ENCODE data around the gene RHOV. TPM values are rescaled to one million over a fixed set of nuclear protein-coding genes. Genes with fewer than 3 reads are reported as not detected.

Gene RHOV
- total and polyA plus RNA-seq, 9 donors = 0.06 to 3.0 (median 0.32) TPM

DNA sequence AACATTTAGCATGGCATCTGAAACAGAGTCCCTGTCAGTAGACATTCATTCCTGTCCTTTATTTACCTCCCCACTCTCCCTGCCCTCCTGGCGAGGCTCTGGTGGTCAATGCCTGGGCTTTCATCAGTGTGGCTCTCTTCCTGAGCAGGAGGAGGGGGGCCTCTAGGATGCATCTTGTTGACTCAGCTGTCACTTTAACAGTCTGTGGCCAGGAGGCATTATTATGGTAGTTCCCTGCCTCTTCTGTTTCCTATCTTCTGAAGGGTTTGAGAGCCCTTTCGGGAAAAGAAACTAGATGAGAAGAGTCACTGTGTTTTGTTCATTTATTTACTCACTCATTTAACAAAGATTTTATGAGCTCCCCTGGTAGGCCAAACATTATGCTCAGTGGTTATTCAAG, 43.1 kb downstream of the RHOV start:
- H3K4me3 ChIP-seq (ENCODE audit: low read length) = no peak overlapping the region
- peaks cover 4% of the 10 kb centered on the region for H3K27me3 ChIP-seq (ENCODE audit: control insufficient read depth, insufficient read depth, low read length)
- no CpG with 5 or more reads among the region's 2 CpGs for WGBS (ENCODE audit: insufficient coverage)
- H3K36me3 ChIP-seq (ENCODE audit: control insufficient read depth, insufficient read depth, low read length) = no peaks in the 10 kb centered on the region
- H3K9me3 ChIP-seq (replicated peaks; ENCODE audit: control insufficient read depth, low read depth, low read length) = no peaks in the 10 kb centered on the region
- DNase-seq = no peak
- no peaks in the 10 kb centered on the region for H3K4me1 ChIP-seq (ENCODE audit: control insufficient read depth, insufficient read depth, low read length)
- no peak overlapping the region for H3K27ac ChIP-seq (ENCODE audit: low read length)

DNA sequence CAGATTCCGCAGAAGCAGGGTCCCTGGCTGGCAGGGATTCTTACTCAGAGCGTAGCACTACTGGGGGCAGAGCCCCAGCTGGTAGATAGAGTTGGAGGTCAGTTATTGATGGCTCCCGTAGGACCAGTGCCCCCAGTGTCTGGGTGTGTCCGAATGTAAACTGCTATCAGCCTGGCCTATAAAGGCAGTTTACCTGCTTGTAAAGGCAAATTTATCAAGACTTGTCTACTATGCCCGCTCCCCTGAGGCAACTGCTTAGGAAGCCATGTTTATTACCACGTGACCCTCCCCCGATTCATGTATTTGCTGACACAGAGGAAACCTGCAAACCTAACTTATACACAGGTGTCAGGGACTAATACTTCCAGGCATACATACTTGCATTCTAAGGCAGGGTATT, 44.9 kb downstream of the RHOV start:
- 80% methylated on average over 5 of the region's 7 CpGs for WGBS (ENCODE audit: insufficient coverage)

DNA sequence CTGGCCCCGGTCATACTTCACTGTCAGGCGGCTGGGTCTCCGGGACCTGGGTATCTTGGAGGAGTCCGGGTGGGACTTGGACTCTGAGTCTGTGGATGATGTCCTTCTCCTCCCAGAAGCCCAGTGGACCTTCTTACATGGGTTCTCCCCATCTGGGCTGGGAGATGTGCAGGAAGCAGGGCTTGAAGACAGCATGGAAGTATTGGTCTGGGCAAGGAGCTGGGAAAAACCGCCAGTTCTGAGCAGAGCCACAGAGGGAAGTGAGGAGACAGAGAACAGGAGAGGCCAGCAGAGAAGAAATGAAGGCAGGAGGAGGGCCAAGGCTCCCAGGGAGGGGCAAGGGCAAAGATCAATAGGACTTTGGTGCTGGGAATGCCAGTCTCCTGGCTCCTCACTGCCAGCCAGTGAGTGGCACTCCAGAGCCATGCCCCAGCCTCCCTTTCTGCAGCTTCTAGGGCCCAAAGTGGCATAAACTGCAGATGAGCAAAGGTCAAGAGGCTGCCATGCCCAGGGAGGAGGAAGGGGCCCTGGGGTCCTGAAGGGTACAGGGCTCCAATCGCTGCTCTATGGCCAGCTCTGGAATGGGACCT, 45.5 kb downstream of the RHOV start, which contains the start of gene PPP1R14D:
Gene PPP1R14D, minus strand, starts transcription at position 262 of the 590 bp plus-strand sequence. Its CDS starts 67 bp downstream, at position 195.
- no peaks in the 10 kb centered on the region for H3K9me3 ChIP-seq (replicated peaks; ENCODE audit: control insufficient read depth, low read depth, low read length)
- H3K27ac ChIP-seq (ENCODE audit: low read length) = no peak within 1 kb of the TSS
- no peaks in the 10 kb centered on the region for H3K4me1 ChIP-seq (ENCODE audit: control insufficient read depth, insufficient read depth, low read length)
- H3K36me3 ChIP-seq (ENCODE audit: control insufficient read depth, insufficient read depth, low read length) = no peaks in the 10 kb centered on the region
- no peak for DNase-seq
- H3K27me3 ChIP-seq (ENCODE audit: control insufficient read depth, insufficient read depth, low read length) = peaks cover 4% of the 10 kb centered on the region
- H3K4me3 ChIP-seq (ENCODE audit: low read length) = no peak within 1 kb of the TSS
- WGBS (ENCODE audit: insufficient coverage) = 87% methylated on average over 2 of the region's 6 CpGs

More for the DNA sequence above, 44.9 kb downstream of the RHOV start:
- Histone ChIP-seq H3K4me3 (ENCODE audit: low read length) (no peak overlapping the region), H3K27ac (ENCODE audit: low read length) (no peak overlapping the region), H3K36me3 (ENCODE audit: control insufficient read depth, insufficient read depth, low read length) (no peaks in the 10 kb centered on the region), H3K9me3 (replicated peaks; ENCODE audit: control insufficient read depth, low read depth, low read length) (no peaks in the 10 kb centered on the region), H3K4me1 (ENCODE audit: control insufficient read depth, insufficient read depth, low read length) (no peaks in the 10 kb centered on the region), H3K27me3 (ENCODE audit: control insufficient read depth, insufficient read depth, low read length) (peaks cover 4% of the 10 kb centered on the region)
- no peak for DNase-seq

DNA sequence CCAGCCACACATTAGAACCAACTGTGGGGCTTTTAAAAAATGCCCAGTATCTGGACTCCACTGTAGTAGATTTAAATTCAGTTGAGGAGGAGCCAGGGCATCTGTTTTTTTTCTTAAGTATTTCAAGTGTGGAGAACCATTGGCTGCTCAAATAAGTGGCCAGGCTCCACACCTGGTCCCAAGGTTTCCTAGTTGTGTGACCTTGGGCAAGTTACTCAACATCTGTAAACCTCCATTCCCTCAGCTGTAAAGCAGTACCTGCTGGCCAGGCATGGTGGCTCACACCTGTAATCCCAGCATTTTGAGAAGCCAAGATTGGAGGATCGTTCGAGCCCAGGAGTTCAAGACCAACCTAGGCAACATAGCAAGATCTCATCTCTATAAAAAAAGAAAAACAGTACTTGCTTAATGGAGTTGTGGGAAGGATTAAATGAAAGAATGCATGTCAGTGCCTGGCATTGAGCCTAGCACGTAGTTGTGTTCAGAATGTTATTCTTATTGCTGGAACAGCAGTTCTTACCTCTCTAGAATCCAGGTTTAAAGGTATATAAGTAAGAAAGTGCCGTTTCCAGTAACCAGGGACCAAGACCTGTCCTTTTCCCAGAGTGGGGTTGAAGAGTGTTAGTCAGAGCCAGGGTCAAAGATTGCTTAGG, 47.5 kb downstream of the RHOV start:
- Histone ChIP-seq H3K9me3 (replicated peaks; ENCODE audit: control insufficient read depth, low read depth, low read length) (no peaks in the 10 kb centered on the region), H3K4me3 (ENCODE audit: low read length) (no peak overlapping the region), H3K27me3 (ENCODE audit: control insufficient read depth, insufficient read depth, low read length) (peaks cover 4% of the 10 kb centered on the region), H3K27ac (ENCODE audit: low read length) (no peak overlapping the region), H3K36me3 (ENCODE audit: control insufficient read depth, insufficient read depth, low read length) (no peaks in the 10 kb centered on the region), H3K4me1 (ENCODE audit: control insufficient read depth, insufficient read depth, low read length) (no peaks in the 10 kb centered on the region)
- no peak for DNase-seq
- no CpG with 5 or more reads among the region's 4 CpGs for WGBS (ENCODE audit: insufficient coverage)

DNA sequence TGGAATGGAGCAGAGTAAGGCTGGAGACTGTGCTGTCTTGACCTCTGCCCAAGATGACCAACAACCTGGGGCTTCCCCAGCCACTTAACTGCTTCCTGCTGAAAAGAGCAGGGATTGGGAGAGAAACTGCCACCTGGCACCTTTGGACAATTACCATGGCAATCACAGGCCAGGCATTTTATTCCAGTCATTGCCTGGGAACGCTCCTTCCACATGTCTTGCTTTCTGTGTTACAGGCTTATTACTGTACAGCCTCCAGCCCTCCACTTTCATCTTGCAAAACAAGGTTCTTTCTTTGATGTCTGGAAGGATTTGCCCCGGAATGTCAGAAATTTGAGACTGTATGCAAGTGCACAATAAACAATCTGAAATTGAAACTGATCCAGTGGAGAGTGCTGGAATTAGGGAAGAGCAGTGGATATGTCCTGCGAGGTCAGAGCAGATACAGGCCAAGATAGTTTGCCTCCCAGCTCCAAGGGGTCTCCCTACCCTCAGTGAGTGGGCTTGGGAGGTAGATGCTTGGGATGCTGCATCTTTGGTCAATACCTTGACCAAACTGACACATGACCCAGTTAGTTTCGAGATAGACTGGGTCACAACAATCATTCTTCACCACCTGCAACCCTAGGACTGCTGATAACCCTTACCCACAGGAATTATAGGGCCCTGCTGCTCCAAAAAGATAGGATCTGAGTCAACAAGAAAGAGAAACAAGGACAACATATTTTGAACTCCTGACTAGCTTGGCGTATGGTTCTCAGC, 48.2 kb downstream of the RHOV start:
- DNase-seq = no peak
- Histone ChIP-seq H3K36me3 (ENCODE audit: control insufficient read depth, insufficient read depth, low read length) (no peaks in the 10 kb centered on the region), H3K4me1 (ENCODE audit: control insufficient read depth, insufficient read depth, low read length) (no peaks in the 10 kb centered on the region), H3K27me3 (ENCODE audit: control insufficient read depth, insufficient read depth, low read length) (peaks cover 4% of the 10 kb centered on the region), H3K4me3 (ENCODE audit: low read length) (no peak overlapping the region), H3K27ac (ENCODE audit: low read length) (no peak overlapping the region), H3K9me3 (replicated peaks; ENCODE audit: control insufficient read depth, low read depth, low read length) (no peaks in the 10 kb centered on the region)
- WGBS (ENCODE audit: insufficient coverage) = 60% methylated on average over 1 of the region's 5 CpGs

DNA sequence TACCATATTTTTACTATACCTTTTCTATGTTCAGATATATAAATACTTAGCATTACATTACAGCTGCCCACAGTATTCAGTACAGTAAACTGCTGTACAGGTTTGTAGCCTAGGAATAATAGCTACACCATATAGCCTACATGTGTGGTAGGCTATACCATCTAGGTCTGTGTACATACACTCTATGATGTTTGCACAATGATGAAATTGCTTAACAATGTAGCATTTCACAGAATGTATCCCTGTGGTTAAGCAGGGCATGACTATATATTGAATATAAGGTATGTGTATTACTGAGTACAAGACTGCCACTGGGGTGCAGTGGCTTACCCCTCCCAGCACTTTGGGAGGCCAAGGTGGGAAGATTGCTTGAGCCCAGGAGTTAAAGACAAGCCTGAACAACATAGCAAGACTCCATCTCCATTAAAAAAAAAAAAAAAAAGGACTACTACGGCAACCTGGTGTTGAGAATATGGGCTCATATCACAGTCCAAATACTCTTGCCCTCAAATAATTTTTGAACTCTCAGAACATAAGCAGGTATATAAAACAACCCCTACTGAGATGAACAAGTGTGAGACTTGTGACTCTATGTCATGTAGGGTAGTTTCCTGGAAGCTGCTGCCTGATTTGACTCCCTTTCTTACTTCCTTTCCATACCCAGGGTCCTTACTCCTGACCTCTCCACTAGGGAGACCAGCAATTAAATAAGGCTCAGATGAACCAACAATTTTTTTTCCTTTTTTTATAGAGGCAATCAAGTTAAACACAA, 50.3 kb downstream of the RHOV start:
- no peak overlapping the region for H3K4me3 ChIP-seq (ENCODE audit: low read length)
- no CpG with 5 or more reads among the region's 1 CpG for WGBS (ENCODE audit: insufficient coverage)
- DNase-seq = no peak
- no peaks in the 10 kb centered on the region for H3K9me3 ChIP-seq (replicated peaks; ENCODE audit: control insufficient read depth, low read depth, low read length)
- H3K4me1 ChIP-seq (ENCODE audit: control insufficient read depth, insufficient read depth, low read length) = no peaks in the 10 kb centered on the region
- peaks cover 1% of the 10 kb centered on the region for H3K27me3 ChIP-seq (ENCODE audit: control insufficient read depth, insufficient read depth, low read length)
- H3K27ac ChIP-seq (ENCODE audit: low read length) = no peak overlapping the region
- H3K36me3 ChIP-seq (ENCODE audit: control insufficient read depth, insufficient read depth, low read length) = no peaks in the 10 kb centered on the region

Other genes with a start within 250 kb of the RHOV start
- 3.6 TPM for gene RAD51, start 179.1 kb downstream of the RHOV start, total RNA-seq
- gene RAD51, start 179.1 kb downstream of the RHOV start, polyA plus RNA-seq (ENCODE audit: insufficient read depth in 1 of 8, insufficient read length in 8 of 8, low replicate concordance in 1 of 8) = 10 to 100 TPM in 5 of 8 donors, 1 to 10 TPM in 3; 6.9 to 13.3 (median 10.6) TPM
- gene RMDN3, start 119.0 kb downstream of the RHOV start, total RNA-seq = 12.7 TPM
- 10 to 100 TPM; 21.1 to 31.2 (median 23.9) TPM for gene RMDN3, start 119.0 kb downstream of the RHOV start, polyA plus RNA-seq (ENCODE audit: insufficient read depth in 1 of 8, insufficient read length in 8 of 8, low replicate concordance in 1 of 8)
- 6.1 TPM for gene GCHFR, start 110.2 kb downstream of the RHOV start, total RNA-seq
- gene GCHFR, start 110.2 kb downstream of the RHOV start, polyA plus RNA-seq (ENCODE audit: insufficient read depth in 1 of 8, insufficient read length in 8 of 8, low replicate concordance in 1 of 8) = 10 to 100 TPM in 1 of 8 donors, 1 to 10 TPM in 7; 3.8 to 14.1 (median 5.6) TPM
- gene C15orf62, start 104.3 kb downstream of the RHOV start, total RNA-seq = 0.13 TPM
- gene C15orf62, start 104.3 kb downstream of the RHOV start, polyA plus RNA-seq (ENCODE audit: insufficient read depth in 1 of 8, insufficient read length in 8 of 8, low replicate concordance in 1 of 8) = 1 to 10 TPM in 5 of 8 donors, under 1 TPM in 3; 0.64 to 2.2 (median 1.4) TPM
- 15.1 TPM for gene ZFYVE19, start 67.1 kb downstream of the RHOV start, total RNA-seq
- gene ZFYVE19, start 67.1 kb downstream of the RHOV start, polyA plus RNA-seq (ENCODE audit: insufficient read depth in 1 of 8, insufficient read length in 8 of 8, low replicate concordance in 1 of 8) = 10 to 100 TPM; 16.1 to 24.9 (median 18.9) TPM
- gene DNAJC17, start 66.8 kb downstream of the RHOV start, total RNA-seq = 37.9 TPM
- gene DNAJC17, start 66.8 kb downstream of the RHOV start, polyA plus RNA-seq (ENCODE audit: insufficient read depth in 1 of 8, insufficient read length in 8 of 8, low replicate concordance in 1 of 8) = 10 to 100 TPM; 23.9 to 32.3 (median 30.4) TPM
- gene PPP1R14D, start 45.5 kb downstream of the RHOV start, total RNA-seq = not detected
- gene PPP1R14D, start 45.5 kb downstream of the RHOV start, polyA plus RNA-seq (ENCODE audit: insufficient read depth in 1 of 8, insufficient read length in 8 of 8, low replicate concordance in 1 of 8) = under 1 TPM in 2 of 8 donors, not detected in 6; 0.22 to 0.23 TPM
- gene SPINT1, start 30.2 kb downstream of the RHOV start, total RNA-seq = 0.40 TPM
- gene SPINT1, start 30.2 kb downstream of the RHOV start, polyA plus RNA-seq (ENCODE audit: insufficient read depth in 1 of 8, insufficient read length in 8 of 8, low replicate concordance in 1 of 8) = 10 to 100 TPM in 1 of 8 donors, 1 to 10 TPM in 4, under 1 TPM in 3; 0.38 to 11.0 (median 1.2) TPM
- gene VPS18, start 20.2 kb upstream of the RHOV start, total RNA-seq = 11.7 TPM
- 10 to 100 TPM in 6 of 8 donors, 1 to 10 TPM in 2; 9.0 to 12.4 (median 10.8) TPM for gene VPS18, start 20.2 kb upstream of the RHOV start, polyA plus RNA-seq (ENCODE audit: insufficient read depth in 1 of 8, insufficient read length in 8 of 8, low replicate concordance in 1 of 8)
- 9.7 TPM for gene DLL4, start 55.1 kb upstream of the RHOV start, total RNA-seq
- gene DLL4, start 55.1 kb upstream of the RHOV start, polyA plus RNA-seq (ENCODE audit: insufficient read depth in 1 of 8, insufficient read length in 8 of 8, low replicate concordance in 1 of 8) = 10 to 100 TPM in 7 of 8 donors, 1 to 10 TPM in 1; 8.7 to 17.9 (median 11.9) TPM
- gene CHAC1, start 79.2 kb upstream of the RHOV start, total RNA-seq = 2.0 TPM
- gene CHAC1, start 79.2 kb upstream of the RHOV start, polyA plus RNA-seq (ENCODE audit: insufficient read depth in 1 of 8, insufficient read length in 8 of 8, low replicate concordance in 1 of 8) = 1 to 10 TPM in 7 of 8 donors, under 1 TPM in 1; 0.80 to 6.9 (median 2.7) TPM
- 15.9 TPM for gene INO80, start 242.0 kb upstream of the RHOV start, total RNA-seq
- 10 to 100 TPM; 13.0 to 18.1 (median 16.7) TPM for gene INO80, start 242.0 kb upstream of the RHOV start, polyA plus RNA-seq (ENCODE audit: insufficient read depth in 1 of 8, insufficient read length in 8 of 8, low replicate concordance in 1 of 8)

Data from muscle of leg (tissue), 11 donors.